Measurements from ENCODE around the gene S1PR1.

The S1PR1 gene

DNA sequence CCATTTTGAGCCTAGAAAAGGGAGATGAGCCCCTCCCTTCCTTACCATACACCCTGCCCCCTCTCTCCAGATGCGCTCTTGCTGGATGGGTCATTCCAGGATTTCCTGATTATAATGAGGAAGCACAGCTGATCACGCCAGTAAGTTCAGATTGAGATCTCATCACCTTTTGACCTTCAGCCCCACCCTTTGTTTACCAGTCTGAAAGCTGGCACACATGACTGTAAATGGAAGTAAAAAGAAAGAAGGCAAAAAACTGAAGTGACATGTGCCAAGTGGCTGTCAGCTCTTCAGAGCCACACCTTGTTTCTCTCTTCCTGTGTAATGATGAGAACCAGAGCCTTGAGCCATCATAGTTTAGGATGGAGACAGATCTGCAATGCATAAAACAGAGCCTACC lies 27.9 kb downstream of the S1PR1 start:
- Histone ChIP-seq H2BK5ac (ENCODE audit: low read depth, low read length, poor library complexity, severe bottlenecking) (no peak overlapping the region), H3K9ac (ENCODE audit: low read length) (no peak overlapping the region), H3K27me3 (ENCODE audit: control insufficient read depth in 1 of 2, insufficient read depth in 1 of 2, low read length in 2 of 2) (no peaks in the 10 kb centered on the region), H3K23ac (ENCODE audit: low read length in 2 of 2) (no peak overlapping the region), H3K4me3 (ENCODE audit: insufficient read depth in 1 of 2, low read depth in 1 of 2, low read length in 2 of 2) (no peak overlapping the region), H3K4me2 (ENCODE audit: low read length, poor library complexity, severe bottlenecking) (no peak overlapping the region), H2AFZ (ENCODE audit: low read depth, low read length) (no peak overlapping the region), H3K4ac (ENCODE audit: low read depth in 1 of 2, low read length in 2 of 2) (no peak overlapping the region), H2BK12ac (ENCODE audit: low read length in 2 of 2) (no peak overlapping the region), H3K36me3 (ENCODE audit: control insufficient read depth in 1 of 2, insufficient read depth in 2 of 2, low read depth in 1 of 2, low read length in 2 of 2) (no peaks in the 10 kb centered on the region), H3K79me1 (replicated peaks; ENCODE audit: low read length, poor library complexity, severe bottlenecking) (no peaks in the 10 kb centered on the region), H2BK120ac (ENCODE audit: low read depth, low read length) (no peak overlapping the region), H3K9me3 (ENCODE audit: control insufficient read depth, low read length) (no peaks in the 10 kb centered on the region), H3K4me1 (ENCODE audit: control insufficient read depth, insufficient read depth, low read depth, low read length) (no peaks in the 10 kb centered on the region), H4K91ac (ENCODE audit: low read length) (no peak overlapping the region), H3K14ac (ENCODE audit: low read length in 2 of 2) (no peak overlapping the region), H2BK15ac (ENCODE audit: low read depth, poor library complexity, severe bottlenecking) (no peak overlapping the region), H4K8ac (ENCODE audit: low read length) (no peak overlapping the region), H3K18ac (ENCODE audit: low read depth in 1 of 2, low read length in 2 of 2) (no peak overlapping the region), H2AK5ac (ENCODE audit: low read length, severe bottlenecking) (no peak overlapping the region), H3K27ac (ENCODE audit: low read length, poor library complexity, severe bottlenecking) (no peak overlapping the region)
- DNase-seq: no peak
- 5% methylated on average over 2 of the region's 2 CpGs for WGBS

DNA sequence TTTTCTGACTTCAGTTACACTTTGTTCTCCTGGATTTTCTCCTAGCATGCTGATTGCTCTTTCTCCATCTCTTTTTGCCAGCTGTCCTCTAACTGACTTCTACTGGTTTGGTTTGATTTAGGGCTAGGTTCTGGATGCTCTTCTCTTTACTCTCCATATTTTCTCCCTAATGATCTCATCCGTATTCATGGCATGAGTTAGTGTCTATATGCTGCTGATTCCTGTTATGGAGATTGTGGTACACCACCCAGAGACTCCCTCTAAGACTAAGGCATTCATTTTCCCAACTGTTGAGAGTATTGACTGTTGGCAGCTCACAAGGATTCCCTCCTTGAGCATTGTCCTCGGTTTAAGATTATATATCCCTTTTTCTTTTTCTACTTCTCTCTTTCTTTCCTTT lies 28.9 kb downstream of the S1PR1 start:
- H4K8ac ChIP-seq (ENCODE audit: low read length): no peak overlapping the region
- no peak overlapping the region for H3K9ac ChIP-seq (ENCODE audit: low read length)
- H2BK12ac ChIP-seq (ENCODE audit: low read length in 2 of 2): no peak overlapping the region
- no peak overlapping the region for H3K23ac ChIP-seq (ENCODE audit: low read length in 2 of 2)
- H3K79me1 ChIP-seq (replicated peaks; ENCODE audit: low read length, poor library complexity, severe bottlenecking): no peaks in the 10 kb centered on the region
- H3K14ac ChIP-seq (ENCODE audit: low read length in 2 of 2): no peak overlapping the region
- no peak overlapping the region for H2AK5ac ChIP-seq (ENCODE audit: low read length, severe bottlenecking)
- H4K91ac ChIP-seq (ENCODE audit: low read length): no peak overlapping the region
- H3K4ac ChIP-seq (ENCODE audit: low read depth in 1 of 2, low read length in 2 of 2): no peak overlapping the region
- no peak overlapping the region for H2BK5ac ChIP-seq (ENCODE audit: low read depth, low read length, poor library complexity, severe bottlenecking)
- 85% methylated on average over 2 of the region's 2 CpGs for WGBS
- no peak overlapping the region for H3K27ac ChIP-seq (ENCODE audit: low read length, poor library complexity, severe bottlenecking)
- no peaks in the 10 kb centered on the region for H3K27me3 ChIP-seq (ENCODE audit: control insufficient read depth in 1 of 2, insufficient read depth in 1 of 2, low read length in 2 of 2)
- no peak overlapping the region for H3K4me2 ChIP-seq (ENCODE audit: low read length, poor library complexity, severe bottlenecking)
- H3K4me1 ChIP-seq (ENCODE audit: control insufficient read depth, insufficient read depth, low read depth, low read length): no peaks in the 10 kb centered on the region
- H2BK15ac ChIP-seq (ENCODE audit: low read depth, poor library complexity, severe bottlenecking): no peak overlapping the region
- no peaks in the 10 kb centered on the region for H3K9me3 ChIP-seq (ENCODE audit: control insufficient read depth, low read length)
- no peak overlapping the region for H2AFZ ChIP-seq (ENCODE audit: low read depth, low read length)
- DNase-seq: no peak
- H3K36me3 ChIP-seq (ENCODE audit: control insufficient read depth in 1 of 2, insufficient read depth in 2 of 2, low read depth in 1 of 2, low read length in 2 of 2): no peaks in the 10 kb centered on the region
- no peak overlapping the region for H2BK120ac ChIP-seq (ENCODE audit: low read depth, low read length)
- no peak overlapping the region for H3K18ac ChIP-seq (ENCODE audit: low read depth in 1 of 2, low read length in 2 of 2)
- no peak overlapping the region for H3K4me3 ChIP-seq (ENCODE audit: insufficient read depth in 1 of 2, low read depth in 1 of 2, low read length in 2 of 2)

GRCh38 chr1:101267082-101267481 lies 30.3 kb downstream of the S1PR1 start:
- H3K9ac ChIP-seq (ENCODE audit: low read length): no peak overlapping the region
- H3K4me2 ChIP-seq (ENCODE audit: low read length, poor library complexity, severe bottlenecking): no peak overlapping the region
- no peaks in the 10 kb centered on the region for H3K4me1 ChIP-seq (ENCODE audit: control insufficient read depth, insufficient read depth, low read depth, low read length)
- H4K8ac ChIP-seq (ENCODE audit: low read length): no peak overlapping the region
- no peak overlapping the region for H3K18ac ChIP-seq (ENCODE audit: low read depth in 1 of 2, low read length in 2 of 2)
- H3K36me3 ChIP-seq (ENCODE audit: control insufficient read depth in 1 of 2, insufficient read depth in 2 of 2, low read depth in 1 of 2, low read length in 2 of 2): no peaks in the 10 kb centered on the region
- H3K14ac ChIP-seq (ENCODE audit: low read length in 2 of 2): no peak overlapping the region
- peaks cover 6% of the 10 kb centered on the region for H3K9me3 ChIP-seq (ENCODE audit: control insufficient read depth, low read length)
- no peak overlapping the region for H2BK120ac ChIP-seq (ENCODE audit: low read depth, low read length)
- H3K79me1 ChIP-seq (replicated peaks; ENCODE audit: low read length, poor library complexity, severe bottlenecking): no peaks in the 10 kb centered on the region
- no peak overlapping the region for H3K4ac ChIP-seq (ENCODE audit: low read depth in 1 of 2, low read length in 2 of 2)
- H2AFZ ChIP-seq (ENCODE audit: low read depth, low read length): no peak overlapping the region
- H2BK12ac ChIP-seq (ENCODE audit: low read length in 2 of 2): no peak overlapping the region
- no peak overlapping the region for H2AK5ac ChIP-seq (ENCODE audit: low read length, severe bottlenecking)
- no peak overlapping the region for H2BK5ac ChIP-seq (ENCODE audit: low read depth, low read length, poor library complexity, severe bottlenecking)
- no peak overlapping the region for H3K27ac ChIP-seq (ENCODE audit: low read length, poor library complexity, severe bottlenecking)
- H3K4me3 ChIP-seq (ENCODE audit: insufficient read depth in 1 of 2, low read depth in 1 of 2, low read length in 2 of 2): no peak overlapping the region
- H4K91ac ChIP-seq (ENCODE audit: low read length): no peak overlapping the region
- H3K23ac ChIP-seq (ENCODE audit: low read length in 2 of 2): no peak overlapping the region
- no peaks in the 10 kb centered on the region for H3K27me3 ChIP-seq (ENCODE audit: control insufficient read depth in 1 of 2, insufficient read depth in 1 of 2, low read length in 2 of 2)
- no peak overlapping the region for H2BK15ac ChIP-seq (ENCODE audit: low read depth, poor library complexity, severe bottlenecking)
- WGBS: 75% methylated on average over 1 of the region's 2 CpGs
- DNase-seq: no peak

- Histone ChIP-seq H3K36me3 (ENCODE audit: control insufficient read depth in 1 of 2, insufficient read depth in 2 of 2, low read depth in 1 of 2, low read length in 2 of 2) (no peaks in the 10 kb centered on the region), H4K91ac (ENCODE audit: low read length) (no peak overlapping the region), H2BK5ac (ENCODE audit: low read depth, low read length, poor library complexity, severe bottlenecking) (no peak overlapping the region), H2BK12ac (ENCODE audit: low read length in 2 of 2) (no peak overlapping the region), H2BK120ac (ENCODE audit: low read depth, low read length) (no peak overlapping the region), H4K8ac (ENCODE audit: low read length) (no peak overlapping the region), H3K4me3 (ENCODE audit: insufficient read depth in 1 of 2, low read depth in 1 of 2, low read length in 2 of 2) (no peak overlapping the region), H3K9me3 (ENCODE audit: control insufficient read depth, low read length) (peaks cover 6% of the 10 kb centered on the region), H2BK15ac (ENCODE audit: low read depth, poor library complexity, severe bottlenecking) (no peak overlapping the region), H3K27me3 (ENCODE audit: control insufficient read depth in 1 of 2, insufficient read depth in 1 of 2, low read length in 2 of 2) (no peaks in the 10 kb centered on the region), H3K79me1 (replicated peaks; ENCODE audit: low read length, poor library complexity, severe bottlenecking) (no peaks in the 10 kb centered on the region), H3K18ac (ENCODE audit: low read depth in 1 of 2, low read length in 2 of 2) (no peak overlapping the region), H2AFZ (ENCODE audit: low read depth, low read length) (no peak overlapping the region), H3K4ac (ENCODE audit: low read depth in 1 of 2, low read length in 2 of 2) (no peak overlapping the region), H3K4me1 (ENCODE audit: control insufficient read depth, insufficient read depth, low read depth, low read length) (no peaks in the 10 kb centered on the region), H3K14ac (ENCODE audit: low read length in 2 of 2) (no peak overlapping the region), H3K9ac (ENCODE audit: low read length) (no peak overlapping the region), H3K23ac (ENCODE audit: low read length in 2 of 2) (no peak overlapping the region), H2AK5ac (ENCODE audit: low read length, severe bottlenecking) (no peak overlapping the region), H3K4me2 (ENCODE audit: low read length, poor library complexity, severe bottlenecking) (no peak overlapping the region), H3K27ac (ENCODE audit: low read length, poor library complexity, severe bottlenecking) (no peak overlapping the region)
- WGBS: 97% methylated on average over 1 of the region's 2 CpGs
- DNase-seq: no peak
Observed at GRCh38 chr1:101268893-101269292, 32.1 kb downstream of the S1PR1 start.
